Vagina (tissue), 2 donors: Measurements from ENCODE around the gene UBE3D.

ENCODE experiments used
- POLR2A ChIP-seq, 2 donors: fragments of 450-650 bp; IDR thresholded peaks; one replicate each; pipeline ENCODE4 v1.6.1; 2017; ENCODE audit warnings: antibody characterized with exemption in 2 of 2, mild to moderate bottlenecking in 2 of 2, moderate library complexity in 2 of 2
- POLR2AphosphoS5 ChIP-seq, 2 donors: sonication (generic); formaldehyde crosslinking; IDR thresholded peaks; one replicate each; pipeline ENCODE4 v1.9.0; 2017; ENCODE audit warnings: antibody characterized with exemption in 2 of 2, mild to moderate bottlenecking in 2 of 2, low read depth in 1 of 2; ENCODE audit not compliant: insufficient read depth in 1 of 2
- TF ChIP-seq, protein P1 (sequence below), 3 experiments: fragments of 450-650 bp in 2 of 3; fragments of 200-600 bp in 1 of 3; sonication (generic) in 1 of 3; IDR thresholded peaks; one replicate each; pipeline ENCODE4 v1.5.1; 2017 to 2019; ENCODE audit warnings: antibody characterized with exemption in 3 of 3, mild to moderate bottlenecking in 2 of 3, moderate library complexity in 2 of 3

DNA sequence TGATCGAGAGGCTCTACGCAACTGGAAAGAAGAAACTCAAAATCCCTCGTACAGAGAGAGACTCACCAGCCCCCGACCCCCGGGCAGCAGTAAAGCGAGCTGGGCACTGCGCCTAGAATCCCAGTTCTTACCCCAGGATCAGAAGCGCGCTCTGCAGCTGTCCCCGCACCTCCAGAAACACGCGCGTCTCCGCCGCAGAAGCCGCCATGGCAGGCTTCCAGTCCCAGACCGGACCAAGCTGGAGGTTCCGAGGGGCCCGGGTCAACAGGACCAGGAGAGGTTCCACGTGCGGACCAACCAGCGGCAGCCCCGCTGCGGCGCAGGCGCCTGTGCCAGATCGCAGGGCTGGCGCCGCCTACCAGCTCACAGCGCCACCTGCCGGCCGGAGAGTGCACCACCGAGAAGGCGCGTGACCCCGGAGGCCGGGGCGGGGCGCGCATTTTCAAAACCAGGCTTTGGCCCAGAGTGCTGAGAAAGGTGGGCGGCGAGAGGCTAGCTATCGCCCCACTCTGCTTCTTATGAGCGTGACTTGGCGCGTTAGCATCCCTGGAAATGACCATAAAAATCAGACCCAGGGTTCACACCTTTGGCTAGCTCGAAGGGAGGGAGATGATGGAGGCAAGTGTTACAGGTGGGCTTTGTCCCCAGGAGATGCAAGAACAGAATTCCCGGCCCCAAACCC, at the start of gene UBE3D:
- TF ChIP-seq POLR2AphosphoS5 (IDR thresholded peaks at IDR 0.05; ENCODE audit: insufficient read depth in 1 of 2, low read depth in 1 of 2) = peak; percentile 59 to 67
- no peak for TF ChIP-seq POLR2A (IDR thresholded peaks at IDR 0.05)
- TF ChIP-seq, protein P1, sequence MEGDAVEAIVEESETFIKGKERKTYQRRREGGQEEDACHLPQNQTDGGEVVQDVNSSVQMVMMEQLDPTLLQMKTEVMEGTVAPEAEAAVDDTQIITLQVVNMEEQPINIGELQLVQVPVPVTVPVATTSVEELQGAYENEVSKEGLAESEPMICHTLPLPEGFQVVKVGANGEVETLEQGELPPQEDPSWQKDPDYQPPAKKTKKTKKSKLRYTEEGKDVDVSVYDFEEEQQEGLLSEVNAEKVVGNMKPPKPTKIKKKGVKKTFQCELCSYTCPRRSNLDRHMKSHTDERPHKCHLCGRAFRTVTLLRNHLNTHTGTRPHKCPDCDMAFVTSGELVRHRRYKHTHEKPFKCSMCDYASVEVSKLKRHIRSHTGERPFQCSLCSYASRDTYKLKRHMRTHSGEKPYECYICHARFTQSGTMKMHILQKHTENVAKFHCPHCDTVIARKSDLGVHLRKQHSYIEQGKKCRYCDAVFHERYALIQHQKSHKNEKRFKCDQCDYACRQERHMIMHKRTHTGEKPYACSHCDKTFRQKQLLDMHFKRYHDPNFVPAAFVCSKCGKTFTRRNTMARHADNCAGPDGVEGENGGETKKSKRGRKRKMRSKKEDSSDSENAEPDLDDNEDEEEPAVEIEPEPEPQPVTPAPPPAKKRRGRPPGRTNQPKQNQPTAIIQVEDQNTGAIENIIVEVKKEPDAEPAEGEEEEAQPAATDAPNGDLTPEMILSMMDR (IDR thresholded peaks at IDR 0.05) = peak; percentile 85 to 94 (median 90)
